HepG2 (cell line): ENCODE data around the gene B3GAT3. TPM values are rescaled to one million over a fixed set of nuclear protein-coding genes. Genes with fewer than 3 reads are reported as not detected.

Experiments used
- ARNT ChIP-seq: fragments of 450-650 bp; IDR thresholded peaks from 2 replicates; pipeline ENCODE4 v1.6.1; 2017
- CBFB ChIP-seq: sonication (generic); formaldehyde crosslinking; IDR thresholded peaks from 2 replicates; pipeline ENCODE4 v1.4.0; 2020; ENCODE audit warnings: missing genetic modification reagents
- E2F2 ChIP-seq: sonication (generic); formaldehyde crosslinking; IDR thresholded peaks from 2 replicates; pipeline ENCODE4 v1.4.0; 2020; ENCODE audit warnings: missing genetic modification reagents, borderline replicate concordance
- HBP1 ChIP-seq: IDR thresholded peaks from 2 replicates; pipeline ENCODE4 v1.6.1; 2016; ENCODE audit warnings: low read depth, control low read depth
- KAT2B ChIP-seq: fragments of 150-350 bp; IDR thresholded peaks from 2 replicates; pipeline ENCODE4 v1.6.1; 2014; ENCODE audit warnings: low read depth, low read length, borderline replicate concordance
- MBNL3 ChIP-seq: fragments of 250-450 bp; sonication (Bioruptor Pico); conservative IDR thresholded peaks from 2 replicates; pipeline ENCODE4 v1.8.0; 2022; ENCODE audit warnings: mild to moderate bottlenecking, inconsistent platforms
- NCOA1 ChIP-seq: sonication (generic); formaldehyde crosslinking; IDR thresholded peaks from 2 replicates; pipeline ENCODE4 v1.9.0; 2021; ENCODE audit warnings: missing genetic modification reagents
- PCBP1 ChIP-seq: fragments of 200-400 bp; formaldehyde crosslinking; IDR thresholded peaks from 2 replicates; pipeline ENCODE4 v1.6.1; 2017; ENCODE audit warnings: mild to moderate bottlenecking, low read depth, low read length, borderline replicate concordance
- SP2 ChIP-seq: sonication (generic); formaldehyde crosslinking; IDR thresholded peaks from 2 replicates; pipeline ENCODE4 v1.5.1; 2020; ENCODE audit warnings: mild to moderate bottlenecking, missing genetic modification reagents
- TSC22D2 ChIP-seq: sonication (generic); formaldehyde crosslinking; IDR thresholded peaks from 2 replicates; pipeline ENCODE4 v1.5.1; 2020; ENCODE audit warnings: missing genetic modification reagents, mild to moderate bottlenecking, borderline replicate concordance
- XBP1 ChIP-seq: sonication (generic); formaldehyde crosslinking; IDR thresholded peaks from 2 replicates; pipeline ENCODE4 v1.5.0; 2020; ENCODE audit warnings: missing genetic modification reagents
- YY1 ChIP-seq: IDR thresholded peaks from 2 replicates; pipeline ENCODE4 v1.6.1; 2011; ENCODE audit warnings: low read length, low read depth, moderate library complexity, mild to moderate bottlenecking; ENCODE audit not compliant: insufficient read depth, insufficient replicate concordance
- ZNF329 ChIP-seq: sonication (generic); formaldehyde crosslinking; IDR thresholded peaks from 2 replicates; pipeline ENCODE4 v1.9.0; 2021; ENCODE audit warnings: low read depth, mild to moderate bottlenecking, missing genetic modification reagents
- ZNF543 ChIP-seq: sonication (generic); formaldehyde crosslinking; IDR thresholded peaks from 2 replicates; pipeline ENCODE4 v1.4.0; 2020; ENCODE audit warnings: mild to moderate bottlenecking, missing genetic modification reagents
- ZNF790 ChIP-seq: sonication (generic); formaldehyde crosslinking; IDR thresholded peaks from 2 replicates; pipeline ENCODE4 v1.8.0; 2022; ENCODE audit warnings: missing genetic modification reagents, mild to moderate bottlenecking, borderline replicate concordance
- ZSCAN31 ChIP-seq: sonication (generic); formaldehyde crosslinking; IDR thresholded peaks from 2 replicates; pipeline ENCODE4 v1.5.0; 2020; ENCODE audit warnings: low read depth, mild to moderate bottlenecking, missing genetic modification reagents
- polyA plus RNA-seq, 8 experiments: library from polyadenylated mRNA; depleted of rRNA in 3 of 8; stranded (reverse) in 7 of 8; unstranded in 1 of 8; fragments of >200 nt; fragmentation: Illumina TruSeq in 4 of 8; extraction: Trizol in 4 of 8; gene quantifications; 2 replicates each; pipeline versions ENCODE4 v1.2.1 to v1.2.3, GENCODE V29; 2011 to 2016; ENCODE audit warnings: low read depth in 4 of 8, missing spikeins in 1 of 8, mixed read lengths in 1 of 8; ENCODE audit not compliant: insufficient read depth in 1 of 8
- total RNA-seq, 5 experiments: library from RNA; depleted of rRNA; stranded (reverse); fragments of >200 nt; fragmentation: Illumina TruSeq; extraction: Trizol; gene quantifications; 2 replicates each; pipeline ENCODE4 v1.2.3, GENCODE V29; 2016; ENCODE audit warnings: low read depth in 1 of 5
- TF ChIP-seq, protein P1 (sequence below): sonication (generic); formaldehyde crosslinking; IDR thresholded peaks from 2 replicates; pipeline ENCODE4 v1.4.0; 2020; ENCODE audit warnings: low read depth, missing genetic modification reagents
- TF ChIP-seq, protein P2 (sequence below): sonication (generic); formaldehyde crosslinking; IDR thresholded peaks from 2 replicates; pipeline ENCODE4 v1.9.0; 2021; ENCODE audit warnings: missing genetic modification reagents, borderline replicate concordance
- TF ChIP-seq, protein P3 (sequence below): sonication (generic); formaldehyde crosslinking; IDR thresholded peaks from 2 replicates; pipeline ENCODE4 v1.8.0; 2022; ENCODE audit warnings: mild to moderate bottlenecking, missing genetic modification reagents, moderate library complexity

B3GAT3 gene
- total and polyA plus RNA-seq, 2 of the 13 experiments (the other 11 are each of a cell fraction or from before 2014, with no cell fraction given), result 21.3 to 26.1 TPM

- TF ChIP-seq, protein P1, sequence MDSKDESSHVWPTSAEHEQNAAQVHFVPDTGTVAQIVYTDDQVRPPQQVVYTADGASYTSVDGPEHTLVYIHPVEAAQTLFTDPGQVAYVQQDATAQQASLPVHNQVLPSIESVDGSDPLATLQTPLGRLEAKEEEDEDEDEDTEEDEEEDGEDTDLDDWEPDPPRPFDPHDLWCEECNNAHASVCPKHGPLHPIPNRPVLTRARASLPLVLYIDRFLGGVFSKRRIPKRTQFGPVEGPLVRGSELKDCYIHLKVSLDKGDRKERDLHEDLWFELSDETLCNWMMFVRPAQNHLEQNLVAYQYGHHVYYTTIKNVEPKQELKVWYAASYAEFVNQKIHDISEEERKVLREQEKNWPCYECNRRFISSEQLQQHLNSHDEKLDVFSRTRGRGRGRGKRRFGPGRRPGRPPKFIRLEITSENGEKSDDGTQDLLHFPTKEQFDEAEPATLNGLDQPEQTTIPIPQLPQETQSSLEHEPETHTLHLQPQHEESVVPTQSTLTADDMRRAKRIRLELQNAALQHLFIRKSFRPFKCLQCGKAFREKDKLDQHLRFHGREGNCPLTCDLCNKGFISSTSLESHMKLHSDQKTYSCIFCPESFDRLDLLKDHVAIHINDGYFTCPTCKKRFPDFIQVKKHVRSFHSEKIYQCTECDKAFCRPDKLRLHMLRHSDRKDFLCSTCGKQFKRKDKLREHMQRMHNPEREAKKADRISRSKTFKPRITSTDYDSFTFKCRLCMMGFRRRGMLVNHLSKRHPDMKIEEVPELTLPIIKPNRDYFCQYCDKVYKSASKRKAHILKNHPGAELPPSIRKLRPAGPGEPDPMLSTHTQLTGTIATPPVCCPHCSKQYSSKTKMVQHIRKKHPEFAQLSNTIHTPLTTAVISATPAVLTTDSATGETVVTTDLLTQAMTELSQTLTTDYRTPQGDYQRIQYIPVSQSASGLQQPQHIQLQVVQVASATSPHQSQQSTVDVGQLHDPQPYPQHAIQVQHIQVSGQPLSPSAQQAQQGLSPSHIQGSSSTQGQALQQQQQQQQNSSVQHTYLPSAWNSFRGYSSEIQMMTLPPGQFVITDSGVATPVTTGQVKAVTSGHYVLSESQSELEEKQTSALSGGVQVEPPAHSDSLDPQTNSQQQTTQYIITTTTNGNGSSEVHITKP (CRISPR knock-in tag), result no peak
- 0 out of 2 replicates have a peak, but pooled peaks have one; percentile 34 for TF ChIP-seq ZNF543
- TF ChIP-seq HBP1, result no peak; the same call in 1 of the 2 replicates
- TF ChIP-seq SP2 (CRISPR knock-in tag), result peak; percentile 78
- no peak for TF ChIP-seq KAT2B
- TF ChIP-seq TSC22D2 (CRISPR knock-in tag), result no peak
- TF ChIP-seq PCBP1, result no peak
- no peak for TF ChIP-seq E2F2 (CRISPR knock-in tag)
- TF ChIP-seq MBNL3, result no peak
- TF ChIP-seq CBFB, result no peak; the same call in 1 of the 2 replicates
- peak; percentile 86 for TF ChIP-seq ZSCAN31
- peak; percentile 92 for TF ChIP-seq YY1
- no peak for TF ChIP-seq ARNT
- TF ChIP-seq NCOA1 (CRISPR knock-in tag), result no peak
- TF ChIP-seq, protein P2, sequence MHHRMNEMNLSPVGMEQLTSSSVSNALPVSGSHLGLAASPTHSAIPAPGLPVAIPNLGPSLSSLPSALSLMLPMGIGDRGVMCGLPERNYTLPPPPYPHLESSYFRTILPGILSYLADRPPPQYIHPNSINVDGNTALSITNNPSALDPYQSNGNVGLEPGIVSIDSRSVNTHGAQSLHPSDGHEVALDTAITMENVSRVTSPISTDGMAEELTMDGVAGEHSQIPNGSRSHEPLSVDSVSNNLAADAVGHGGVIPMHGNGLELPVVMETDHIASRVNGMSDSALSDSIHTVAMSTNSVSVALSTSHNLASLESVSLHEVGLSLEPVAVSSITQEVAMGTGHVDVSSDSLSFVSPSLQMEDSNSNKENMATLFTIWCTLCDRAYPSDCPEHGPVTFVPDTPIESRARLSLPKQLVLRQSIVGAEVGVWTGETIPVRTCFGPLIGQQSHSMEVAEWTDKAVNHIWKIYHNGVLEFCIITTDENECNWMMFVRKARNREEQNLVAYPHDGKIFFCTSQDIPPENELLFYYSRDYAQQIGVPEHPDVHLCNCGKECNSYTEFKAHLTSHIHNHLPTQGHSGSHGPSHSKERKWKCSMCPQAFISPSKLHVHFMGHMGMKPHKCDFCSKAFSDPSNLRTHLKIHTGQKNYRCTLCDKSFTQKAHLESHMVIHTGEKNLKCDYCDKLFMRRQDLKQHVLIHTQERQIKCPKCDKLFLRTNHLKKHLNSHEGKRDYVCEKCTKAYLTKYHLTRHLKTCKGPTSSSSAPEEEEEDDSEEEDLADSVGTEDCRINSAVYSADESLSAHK, result no peak
- TF ChIP-seq, protein P3, sequence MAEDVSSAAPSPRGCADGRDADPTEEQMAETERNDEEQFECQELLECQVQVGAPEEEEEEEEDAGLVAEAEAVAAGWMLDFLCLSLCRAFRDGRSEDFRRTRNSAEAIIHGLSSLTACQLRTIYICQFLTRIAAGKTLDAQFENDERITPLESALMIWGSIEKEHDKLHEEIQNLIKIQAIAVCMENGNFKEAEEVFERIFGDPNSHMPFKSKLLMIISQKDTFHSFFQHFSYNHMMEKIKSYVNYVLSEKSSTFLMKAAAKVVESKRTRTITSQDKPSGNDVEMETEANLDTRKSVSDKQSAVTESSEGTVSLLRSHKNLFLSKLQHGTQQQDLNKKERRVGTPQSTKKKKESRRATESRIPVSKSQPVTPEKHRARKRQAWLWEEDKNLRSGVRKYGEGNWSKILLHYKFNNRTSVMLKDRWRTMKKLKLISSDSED (CRISPR knock-in tag), result no peak
- TF ChIP-seq ZNF790 (CRISPR knock-in tag), result no peak
- no peak for TF ChIP-seq XBP1 (CRISPR knock-in tag)
- no peak for TF ChIP-seq ZNF329 (CRISPR knock-in tag)
These were observed 48.0 kb downstream of the B3GAT3 start, which contains the start of gene EEF1G (continued) for GRCh38 chr11:62573592-62574362.
